Gastrocnemius medialis (tissue), 4 donors: Measurements from ENCODE around the gene SPINT2.

ENCODE experiments used
- CTCF ChIP-seq, 5 experiments: fragments of 450-650 bp in 3 of 5; fragments of 200-600 bp in 2 of 5; sonication (generic) in 2 of 5; IDR thresholded peaks in 4 of 5; conservative IDR thresholded peaks in 1 of 5; 1 replicate in 4 of 5; 2 replicates in 1 of 5; pipeline ENCODE4 v1.5.1; 2016 to 2019; ENCODE audit warnings: antibody characterized with exemption in 5 of 5, mild to moderate bottlenecking in 3 of 5, moderate library complexity in 3 of 5
- POLR2A ChIP-seq, 2 donors: fragments of 450-650 bp; IDR thresholded peaks; one replicate each; pipeline ENCODE4 v1.6.1; 2017; ENCODE audit warnings: antibody characterized with exemption in 2 of 2, mild to moderate bottlenecking in 2 of 2, moderate library complexity in 2 of 2

DNA sequence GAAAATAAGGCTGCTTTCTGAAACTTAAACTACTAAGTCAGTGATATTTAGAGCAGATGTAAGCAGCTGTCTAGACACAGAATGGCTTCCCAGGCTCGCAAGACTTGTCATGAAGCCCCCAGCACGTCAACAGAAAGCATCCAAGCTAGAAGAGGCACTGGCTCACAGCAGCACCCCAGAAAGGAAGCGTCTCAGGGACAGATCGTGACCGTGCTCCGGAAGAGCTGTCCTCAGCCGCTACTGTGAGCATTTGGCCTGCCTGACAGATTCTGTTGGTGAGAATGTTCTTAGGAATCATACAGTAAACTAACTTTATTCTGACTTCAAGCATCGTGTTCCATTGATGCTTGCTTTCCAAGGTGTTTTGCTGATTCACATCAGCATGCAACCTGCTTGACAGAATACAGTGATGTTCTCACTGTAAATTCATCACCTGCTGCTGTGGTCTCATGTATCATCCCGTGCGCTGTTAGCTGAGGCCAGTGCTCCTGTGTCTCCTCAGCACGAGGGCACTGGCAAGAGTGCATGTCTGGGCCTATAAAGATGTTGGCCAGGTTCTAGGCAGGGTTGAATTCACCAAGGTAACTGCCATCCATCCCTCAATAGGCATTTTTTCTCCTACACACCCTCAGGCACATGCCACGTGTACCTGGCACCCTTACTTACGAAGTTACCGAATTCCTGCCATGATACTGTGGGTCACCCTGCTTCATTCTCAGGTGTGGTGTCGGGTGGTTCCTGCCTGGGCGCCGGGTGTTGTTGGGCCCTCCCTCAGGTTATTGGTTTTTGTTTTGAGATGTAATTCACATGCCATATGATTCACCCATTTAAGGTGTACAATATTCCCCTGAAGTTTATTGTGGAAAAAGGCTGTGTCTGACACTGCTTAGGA lies 15.9 kb downstream of the SPINT2 start:
- TF ChIP-seq CTCF (IDR thresholded peaks at IDR 0.05 in 4 of 5, conservative IDR thresholded peaks at IDR 0.05 in 1 of 5) (no peak), POLR2A (IDR thresholded peaks at IDR 0.05) (no peak)
